HL-60 (cell line): ENCODE measurements around the gene COL6A3.

Experiments
- GABPA ChIP-seq: IDR thresholded peaks from 2 replicates; pipeline ENCODE4 v1.6.1; 2012; ENCODE audit warnings: low read depth
- POLR2AphosphoS5 ChIP-seq: IDR thresholded peaks from 2 replicates; pipeline ENCODE4 v1.6.1; 2012; ENCODE audit warnings: low read depth
- SPI1 ChIP-seq: IDR thresholded peaks from 2 replicates; pipeline ENCODE4 v1.6.1; 2012; ENCODE audit warnings: low read depth, mild to moderate bottlenecking, borderline replicate concordance
- TF ChIP-seq, protein P1 (sequence below): IDR thresholded peaks from one replicate; pipeline ENCODE4 v1.5.1; 2011; ENCODE audit warnings: low read length, control low read depth, inconsistent platforms; ENCODE audit not compliant: insufficient read depth

GRCh38 chr2:237429753-237430152 is 15.8 kb upstream of the COL6A3 start:
- TF ChIP-seq, protein P1, sequence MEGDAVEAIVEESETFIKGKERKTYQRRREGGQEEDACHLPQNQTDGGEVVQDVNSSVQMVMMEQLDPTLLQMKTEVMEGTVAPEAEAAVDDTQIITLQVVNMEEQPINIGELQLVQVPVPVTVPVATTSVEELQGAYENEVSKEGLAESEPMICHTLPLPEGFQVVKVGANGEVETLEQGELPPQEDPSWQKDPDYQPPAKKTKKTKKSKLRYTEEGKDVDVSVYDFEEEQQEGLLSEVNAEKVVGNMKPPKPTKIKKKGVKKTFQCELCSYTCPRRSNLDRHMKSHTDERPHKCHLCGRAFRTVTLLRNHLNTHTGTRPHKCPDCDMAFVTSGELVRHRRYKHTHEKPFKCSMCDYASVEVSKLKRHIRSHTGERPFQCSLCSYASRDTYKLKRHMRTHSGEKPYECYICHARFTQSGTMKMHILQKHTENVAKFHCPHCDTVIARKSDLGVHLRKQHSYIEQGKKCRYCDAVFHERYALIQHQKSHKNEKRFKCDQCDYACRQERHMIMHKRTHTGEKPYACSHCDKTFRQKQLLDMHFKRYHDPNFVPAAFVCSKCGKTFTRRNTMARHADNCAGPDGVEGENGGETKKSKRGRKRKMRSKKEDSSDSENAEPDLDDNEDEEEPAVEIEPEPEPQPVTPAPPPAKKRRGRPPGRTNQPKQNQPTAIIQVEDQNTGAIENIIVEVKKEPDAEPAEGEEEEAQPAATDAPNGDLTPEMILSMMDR: no peak
- TF ChIP-seq GABPA (no peak), POLR2AphosphoS5 (no peak), SPI1 (no peak)
